ENCODE data around the gene CCSER1.
"Not testable (repeated sequence)": the region's sequence is repeated elsewhere in the genome, so short reads cannot be mapped to it uniquely, and the experiment has no call there.

Gene CCSER1

GRCh38 chr4:90580326-90580725, 453.1 kb downstream of the CCSER1 start:
- no peak for DNase-seq

GRCh38 chr4:90582087-90582486, 454.9 kb downstream of the CCSER1 start:
- no peak for DNase-seq

GRCh38 chr4:90584051-90584450, 456.9 kb downstream of the CCSER1 start:
- no peak for DNase-seq

- DNase-seq, result no peak
These were observed 458.8 kb downstream of the CCSER1 start for GRCh38 chr4:90585961-90586360.

- no peak for DNase-seq
These were observed 459.6 kb downstream of the CCSER1 start for GRCh38 chr4:90586799-90587198.

GRCh38 chr4:90597927-90598326, 470.7 kb downstream of the CCSER1 start:
- DNase-seq, result no peak

- DNase-seq, result no peak
These were observed 471.5 kb downstream of the CCSER1 start for GRCh38 chr4:90598741-90599140.

GRCh38 chr4:90602726-90603125, 475.5 kb downstream of the CCSER1 start:
- no peak for DNase-seq

- no peak for DNase-seq
These were observed 476.3 kb downstream of the CCSER1 start for GRCh38 chr4:90603540-90603939.

GRCh38 chr4:90606781-90607180, 479.6 kb downstream of the CCSER1 start:
- DNase-seq, result no peak

- DNase-seq, result no peak
These were observed 487.2 kb downstream of the CCSER1 start for GRCh38 chr4:90614371-90614770.

- no peak for DNase-seq
These were observed 493.9 kb downstream of the CCSER1 start for GRCh38 chr4:90621080-90621479.

- no peak for DNase-seq
These were observed 497.6 kb downstream of the CCSER1 start for GRCh38 chr4:90624781-90625180.

- DNase-seq, result no peak
These were observed 514.8 kb downstream of the CCSER1 start for GRCh38 chr4:90641861-90642599.

GRCh38 chr4:90643156-90643555, 516.0 kb downstream of the CCSER1 start:
- no peak for DNase-seq

GRCh38 chr4:90648311-90648710, 521.1 kb downstream of the CCSER1 start:
- DNase-seq, result no peak

GRCh38 chr4:90648791-90649190, 521.6 kb downstream of the CCSER1 start:
- no peak for DNase-seq

- no peak for DNase-seq
These were observed 533.5 kb downstream of the CCSER1 start for GRCh38 chr4:90660672-90661071.

- no peak for DNase-seq
These were observed 543.0 kb downstream of the CCSER1 start for GRCh38 chr4:90670183-90670582.

- DNase-seq, result no peak
These were observed 562.5 kb downstream of the CCSER1 start for GRCh38 chr4:90689739-90690138.

- DNase-seq, result no peak
These were observed 568.2 kb downstream of the CCSER1 start for GRCh38 chr4:90695411-90695810.

- not testable (repeated sequence) for DNase-seq
These were observed 578.3 kb downstream of the CCSER1 start for GRCh38 chr4:90705501-90705900.

- DNase-seq, result no peak
These were observed 588.0 kb downstream of the CCSER1 start for GRCh38 chr4:90715242-90715641.

- no peak for DNase-seq
These were observed 591.7 kb downstream of the CCSER1 start for GRCh38 chr4:90718931-90719330.

- DNase-seq, result no peak
These were observed 600.7 kb downstream of the CCSER1 start for GRCh38 chr4:90727938-90728337.
